HepG2 (cell line): ENCODE results near the gene TMEM63C. TPM values are rescaled to one million over a fixed set of nuclear protein-coding genes. Genes with fewer than 3 reads are reported as not detected.

Source experiments
- HOXA9 ChIP-seq: sonication (generic); formaldehyde crosslinking; IDR thresholded peaks from 2 replicates; pipeline ENCODE4 v1.8.1; 2022; ENCODE audit warnings: missing genetic modification reagents, mild to moderate bottlenecking, moderate library complexity, borderline replicate concordance
- KLF12 ChIP-seq: sonication (generic); formaldehyde crosslinking; IDR thresholded peaks from 2 replicates; pipeline ENCODE4 v1.4.0; 2020; ENCODE audit warnings: missing genetic modification reagents, borderline replicate concordance
- KLF15 ChIP-seq: sonication (generic); formaldehyde crosslinking; IDR thresholded peaks from 2 replicates; pipeline ENCODE4 v1.8.1; 2023; ENCODE audit warnings: borderline replicate concordance, mild to moderate bottlenecking, inconsistent platforms, missing genetic modification reagents, mixed read lengths
- LCORL ChIP-seq, 2 experiments: fragments of 450-650 bp in 1 of 2; sonication (generic) in 1 of 2; formaldehyde crosslinking in 1 of 2; IDR thresholded peaks; 2 replicates each; pipeline versions ENCODE4 v1.5.0 to v1.6.1; 2017 to 2020; ENCODE audit warnings: antibody characterized with exemption in 1 of 2, missing genetic modification reagents in 1 of 2
- MTF1 ChIP-seq: sonication (generic); formaldehyde crosslinking; IDR thresholded peaks from 2 replicates; pipeline ENCODE4 v1.5.0; 2020; ENCODE audit warnings: missing genetic modification reagents
- NR2F6 ChIP-seq, 2 experiments: IDR thresholded peaks; 2 replicates each; pipeline ENCODE4 v1.6.1; 2016; ENCODE audit warnings: antibody characterized with exemption in 1 of 2, mild to moderate bottlenecking in 1 of 2
- ONECUT2 ChIP-seq: sonication (generic); formaldehyde crosslinking; IDR thresholded peaks from 2 replicates; pipeline ENCODE4 v1.4.0; 2020; ENCODE audit warnings: missing genetic modification reagents
- PHF8 ChIP-seq: sonication (generic); formaldehyde crosslinking; IDR thresholded peaks from 2 replicates; pipeline ENCODE4 v1.5.0; 2020; ENCODE audit warnings: missing genetic modification reagents
- RELA ChIP-seq: sonication (generic); formaldehyde crosslinking; IDR thresholded peaks from 2 replicates; pipeline ENCODE4 v1.4.0; 2020; ENCODE audit warnings: missing genetic modification reagents
- STAT5B ChIP-seq: sonication (generic); formaldehyde crosslinking; IDR thresholded peaks from 2 replicates; pipeline ENCODE4 v1.4.0; 2020; ENCODE audit warnings: missing genetic modification reagents
- SUZ12 ChIP-seq: fragments of 150-350 bp; IDR thresholded peaks from 2 replicates; pipeline ENCODE4 v1.6.1; 2014; ENCODE audit warnings: low read depth, low read length
- TCF12 ChIP-seq, 2 experiments: fragments of 450-650 bp in 1 of 2; sonication (generic) in 1 of 2; formaldehyde crosslinking in 1 of 2; IDR thresholded peaks; 2 replicates each; pipeline versions ENCODE4 v1.6.1 to v1.8.0; 2017 to 2022; ENCODE audit warnings: antibody characterized with exemption in 1 of 2, mild to moderate bottlenecking in 1 of 2, missing genetic modification reagents in 1 of 2, moderate library complexity in 1 of 2
- TRIM24 ChIP-seq: sonication (generic); formaldehyde crosslinking; IDR thresholded peaks from 2 replicates; pipeline ENCODE4 v1.8.0; 2022; ENCODE audit warnings: mild to moderate bottlenecking, missing genetic modification reagents
- ZBTB21 ChIP-seq: sonication (generic); formaldehyde crosslinking; IDR thresholded peaks from 2 replicates; pipeline ENCODE4 v1.4.0; 2020; ENCODE audit warnings: missing genetic modification reagents
- ZFP36L1 ChIP-seq: sonication (generic); formaldehyde crosslinking; IDR thresholded peaks from 2 replicates; pipeline ENCODE4 v1.8.0; 2022; ENCODE audit warnings: mild to moderate bottlenecking, missing genetic modification reagents, moderate library complexity
- ZNF180 ChIP-seq: sonication (generic); formaldehyde crosslinking; IDR thresholded peaks from 2 replicates; pipeline ENCODE4 v1.4.0; 2020; ENCODE audit warnings: low read depth, missing genetic modification reagents, borderline replicate concordance
- ZNF652 ChIP-seq: IDR thresholded peaks from 2 replicates; pipeline ENCODE4 v1.6.1; 2016; ENCODE audit warnings: low read depth, borderline replicate concordance
- ZNF768 ChIP-seq: sonication (generic); formaldehyde crosslinking; IDR thresholded peaks from 2 replicates; pipeline ENCODE4 v1.4.0; 2020; ENCODE audit warnings: missing genetic modification reagents
- polyA plus RNA-seq, 8 experiments: library from polyadenylated mRNA; depleted of rRNA in 3 of 8; stranded (reverse) in 7 of 8; unstranded in 1 of 8; fragments of >200 nt; fragmentation: Illumina TruSeq in 4 of 8; extraction: Trizol in 4 of 8; gene quantifications; 2 replicates each; pipeline versions ENCODE4 v1.2.1 to v1.2.3, GENCODE V29; 2011 to 2016; ENCODE audit warnings: low read depth in 4 of 8, missing spikeins in 1 of 8, mixed read lengths in 1 of 8; ENCODE audit not compliant: insufficient read depth in 1 of 8
- total RNA-seq, 5 experiments: library from RNA; depleted of rRNA; stranded (reverse); fragments of >200 nt; fragmentation: Illumina TruSeq; extraction: Trizol; gene quantifications; 2 replicates each; pipeline ENCODE4 v1.2.3, GENCODE V29; 2016; ENCODE audit warnings: low read depth in 1 of 5
- TF ChIP-seq, protein P1 (sequence below): sonication (generic); formaldehyde crosslinking; IDR thresholded peaks from 2 replicates; pipeline ENCODE4 v1.4.0; 2020; ENCODE audit warnings: missing genetic modification reagents, borderline replicate concordance
- TF ChIP-seq, protein P2 (sequence below): sonication (generic); formaldehyde crosslinking; IDR thresholded peaks from 2 replicates; pipeline ENCODE4 v1.8.1; 2023; ENCODE audit warnings: mild to moderate bottlenecking, missing genetic modification reagents, borderline replicate concordance
- TF ChIP-seq, protein P3 (sequence below): IDR thresholded peaks from 2 replicates; pipeline ENCODE4 v1.6.1; 2016; ENCODE audit warnings: low read depth, borderline replicate concordance
- TF ChIP-seq, protein P4 (sequence below): sonication (generic); formaldehyde crosslinking; IDR thresholded peaks from 2 replicates; pipeline ENCODE4 v1.4.0; 2020; ENCODE audit warnings: missing genetic modification reagents, borderline replicate concordance

The TMEM63C gene
- total and polyA plus RNA-seq, 2 of the 13 experiments (the other 11 are each of a cell fraction or from before 2014, with no cell fraction given) = 0.17 to 0.27 TPM

DNA sequence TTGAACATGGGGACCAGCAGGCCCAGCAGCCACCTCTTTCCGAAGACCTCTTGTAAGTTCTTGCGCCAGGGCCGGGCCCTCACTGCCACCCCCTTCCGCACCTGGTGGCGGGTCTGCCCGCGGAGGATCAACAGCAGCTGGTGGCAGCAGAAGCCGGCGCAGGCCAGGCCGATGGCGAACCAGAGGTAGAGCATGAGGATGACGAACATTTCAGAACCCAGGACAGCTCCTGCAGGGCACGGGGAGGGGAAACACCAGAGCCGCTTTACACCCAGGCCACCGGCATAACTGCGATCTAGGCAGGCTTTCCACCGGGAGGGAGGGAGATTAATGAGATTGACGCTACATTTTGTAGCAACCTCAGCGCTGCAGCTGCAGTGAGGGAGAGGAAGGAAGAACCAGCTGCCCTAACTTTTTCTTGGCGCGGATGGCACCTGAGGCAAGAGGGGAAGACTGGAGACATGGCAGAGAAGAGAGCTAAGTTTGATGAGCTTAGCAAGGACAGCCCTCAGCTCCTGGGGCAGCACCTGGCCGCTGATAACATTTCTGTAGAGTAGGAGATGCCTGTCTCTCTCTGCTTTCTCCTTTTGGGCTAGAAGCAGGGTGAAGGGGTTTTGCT, 47.8 kb upstream of the TMEM63C start (continued):
- TF ChIP-seq, protein P1, sequence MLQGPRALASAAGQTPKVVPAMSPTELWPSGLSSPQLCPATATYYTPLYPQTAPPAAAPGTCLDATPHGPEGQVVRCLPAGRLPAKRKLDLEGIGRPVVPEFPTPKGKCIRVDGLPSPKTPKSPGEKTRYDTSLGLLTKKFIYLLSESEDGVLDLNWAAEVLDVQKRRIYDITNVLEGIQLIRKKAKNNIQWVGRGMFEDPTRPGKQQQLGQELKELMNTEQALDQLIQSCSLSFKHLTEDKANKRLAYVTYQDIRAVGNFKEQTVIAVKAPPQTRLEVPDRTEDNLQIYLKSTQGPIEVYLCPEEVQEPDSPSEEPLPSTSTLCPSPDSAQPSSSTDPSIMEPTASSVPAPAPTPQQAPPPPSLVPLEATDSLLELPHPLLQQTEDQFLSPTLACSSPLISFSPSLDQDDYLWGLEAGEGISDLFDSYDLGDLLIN (CRISPR knock-in tag) = no peak
- TF ChIP-seq ZNF652 = no peak
- TF ChIP-seq, protein P2, sequence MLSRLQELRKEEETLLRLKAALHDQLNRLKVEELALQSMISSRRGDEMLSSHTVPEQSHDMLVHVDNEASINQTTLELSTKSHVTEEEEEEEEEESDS = no peak
- no peak for TF ChIP-seq LCORL (IDR thresholded peaks at IDR 0.05)
- no peak for TF ChIP-seq LCORL (CRISPR knock-in tag; IDR thresholded peaks at IDR 0.05)
- no peak for TF ChIP-seq KLF15
- TF ChIP-seq ZFP36L1 (CRISPR knock-in tag) = 0 out of 2 replicates have a peak, but pooled peaks have one; percentile 33
- TF ChIP-seq MTF1 (CRISPR knock-in tag) = peak; percentile 41; the same call in 1 of the 2 replicates
- TF ChIP-seq HOXA9 = no peak
- TF ChIP-seq ZBTB21 = peak; percentile 48; the same call in 1 of the 2 replicates
- no peak for TF ChIP-seq RELA (CRISPR knock-in tag)
- no peak for TF ChIP-seq NR2F6 (IDR thresholded peaks at IDR 0.05)
- TF ChIP-seq NR2F6 (CRISPR knock-in tag; IDR thresholded peaks at IDR 0.05) = peak; percentile 38; the same call in 1 of the 2 replicates
- TF ChIP-seq STAT5B (CRISPR knock-in tag) = peak; percentile 71; the same call in 1 of the 2 replicates
- TF ChIP-seq ONECUT2 (CRISPR knock-in tag) = 0 out of 2 replicates have a peak, but pooled peaks have one; percentile 31
- TF ChIP-seq, protein P3, sequence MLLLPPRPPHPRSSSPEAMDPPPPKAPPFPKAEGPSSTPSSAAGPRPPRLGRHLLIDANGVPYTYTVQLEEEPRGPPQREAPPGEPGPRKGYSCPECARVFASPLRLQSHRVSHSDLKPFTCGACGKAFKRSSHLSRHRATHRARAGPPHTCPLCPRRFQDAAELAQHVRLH (CRISPR knock-in tag) = peak; percentile 85
- TF ChIP-seq ZNF180 (CRISPR knock-in tag) = no peak
- TF ChIP-seq, protein P4, sequence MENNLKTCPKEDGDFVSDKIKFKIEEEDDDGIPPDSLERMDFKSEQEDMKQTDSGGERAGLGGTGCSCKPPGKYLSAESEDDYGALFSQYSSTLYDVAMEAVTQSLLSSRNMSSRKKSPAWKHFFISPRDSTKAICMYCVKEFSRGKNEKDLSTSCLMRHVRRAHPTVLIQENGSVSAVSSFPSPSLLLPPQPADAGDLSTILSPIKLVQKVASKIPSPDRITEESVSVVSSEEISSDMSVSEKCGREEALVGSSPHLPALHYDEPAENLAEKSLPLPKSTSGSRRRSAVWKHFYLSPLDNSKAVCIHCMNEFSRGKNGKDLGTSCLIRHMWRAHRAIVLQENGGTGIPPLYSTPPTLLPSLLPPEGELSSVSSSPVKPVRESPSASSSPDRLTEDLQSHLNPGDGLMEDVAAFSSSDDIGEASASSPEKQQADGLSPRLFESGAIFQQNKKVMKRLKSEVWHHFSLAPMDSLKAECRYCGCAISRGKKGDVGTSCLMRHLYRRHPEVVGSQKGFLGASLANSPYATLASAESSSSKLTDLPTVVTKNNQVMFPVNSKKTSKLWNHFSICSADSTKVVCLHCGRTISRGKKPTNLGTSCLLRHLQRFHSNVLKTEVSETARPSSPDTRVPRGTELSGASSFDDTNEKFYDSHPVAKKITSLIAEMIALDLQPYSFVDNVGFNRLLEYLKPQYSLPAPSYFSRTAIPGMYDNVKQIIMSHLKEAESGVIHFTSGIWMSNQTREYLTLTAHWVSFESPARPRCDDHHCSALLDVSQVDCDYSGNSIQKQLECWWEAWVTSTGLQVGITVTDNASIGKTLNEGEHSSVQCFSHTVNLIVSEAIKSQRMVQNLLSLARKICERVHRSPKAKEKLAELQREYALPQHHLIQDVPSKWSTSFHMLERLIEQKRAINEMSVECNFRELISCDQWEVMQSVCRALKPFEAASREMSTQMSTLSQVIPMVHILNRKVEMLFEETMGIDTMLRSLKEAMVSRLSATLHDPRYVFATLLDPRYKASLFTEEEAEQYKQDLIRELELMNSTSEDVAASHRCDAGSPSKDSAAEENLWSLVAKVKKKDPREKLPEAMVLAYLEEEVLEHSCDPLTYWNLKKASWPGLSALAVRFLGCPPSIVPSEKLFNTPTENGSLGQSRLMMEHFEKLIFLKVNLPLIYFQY = peak; percentile 62; the same call in 1 of the 2 replicates
- peak; percentile 18; the same call in 1 of the 2 replicates for TF ChIP-seq ZNF768 (CRISPR knock-in tag)
- no peak for TF ChIP-seq KLF12
- no peak for TF ChIP-seq TRIM24 (CRISPR knock-in tag)
- no peak for TF ChIP-seq TCF12 (IDR thresholded peaks at IDR 0.05)
- TF ChIP-seq TCF12 (CRISPR knock-in tag; IDR thresholded peaks at IDR 0.05) = no peak
- TF ChIP-seq SUZ12 = no peak
- peak; percentile 35; the same call in 1 of the 2 replicates for TF ChIP-seq PHF8 (CRISPR knock-in tag)
